ENCODE results near the gene TACC2. TPM values are rescaled to one million over a fixed set of nuclear protein-coding genes. Genes with fewer than 3 reads are reported as not detected.

The TACC2 gene
- total RNA-seq, 1 experiment from 2014 or later: 15.8 TPM

GRCh38 chr10:122240401-122240800, 251.4 kb downstream of the TACC2 start:
- no peaks in the 10 kb centered on the region for H4K20me1 ChIP-seq (ENCODE audit: insufficient read depth)
- intact Hi-C loops (cut with micrococcal nuclease; ENCODE audit: unreplicated experiment): no loop called here
- TF ChIP-seq CTCF (conservative IDR thresholded peaks at IDR 0.05) (no peak), EZH2 (IDR thresholded peaks at IDR 0.05; ENCODE audit: low read depth) (no peak)
- ChIA-PET CTCF (no interaction called here), POLR2A (ENCODE audit: unreplicated experiment) (no interaction called here)
- H3K4me2 ChIP-seq: no peak overlapping the region
- no peak overlapping the region for H3K27ac ChIP-seq
- H3F3A ChIP-seq (ENCODE audit: insufficient read depth, low read depth): no peaks in the 10 kb centered on the region
- BruUV-seq (replicated peaks): no TSS peak
- H3K9me3 ChIP-seq (ENCODE audit: insufficient read depth, low read depth): no peaks in the 10 kb centered on the region
- DNase-seq: no peak
- H3K9me2 ChIP-seq (ENCODE audit: insufficient read depth): no peaks in the 10 kb centered on the region
- H3K4me1 ChIP-seq (replicated peaks; ENCODE audit: insufficient read depth): no peaks in the 10 kb centered on the region
- H3K4me3 ChIP-seq: no peak overlapping the region
- no peaks in the 10 kb centered on the region for H3K27me3 ChIP-seq (ENCODE audit: insufficient read depth, low read depth)
- H3K36me3 ChIP-seq (ENCODE audit: low read depth): no peaks in the 10 kb centered on the region
- H2AFZ ChIP-seq: no peak overlapping the region
- H3K79me2 ChIP-seq (ENCODE audit: low read depth): no peaks in the 10 kb centered on the region

DNA sequence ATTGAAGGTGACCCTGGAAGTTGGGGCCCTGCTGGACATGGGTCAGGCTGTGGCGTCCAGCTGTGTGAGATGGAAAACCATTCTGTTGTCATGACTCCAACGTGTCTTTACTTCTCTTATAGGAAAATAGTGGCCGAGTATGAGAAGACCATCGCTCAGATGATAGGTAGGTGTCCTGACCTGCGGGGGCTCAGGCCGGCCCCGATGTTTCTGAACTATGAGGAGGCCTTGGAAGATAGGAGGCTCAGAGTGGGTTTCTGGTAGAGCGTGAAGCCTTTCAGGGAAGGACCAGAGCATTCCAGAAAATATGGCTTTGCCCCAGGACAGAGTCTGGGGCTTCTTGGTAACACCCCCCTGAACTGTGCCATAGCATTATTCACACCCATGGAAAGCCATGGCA, 252.9 kb downstream of the TACC2 start:
- ChIA-PET POLR2A (ENCODE audit: unreplicated experiment) (no interaction called here), CTCF (no interaction called here)
- Histone ChIP-seq H3K4me2 (no peak overlapping the region), H3K27ac (no peak overlapping the region), H3K4me3 (no peak overlapping the region), H3F3A (ENCODE audit: insufficient read depth, low read depth) (no peaks in the 10 kb centered on the region), H3K79me2 (ENCODE audit: low read depth) (no peaks in the 10 kb centered on the region), H3K4me1 (replicated peaks; ENCODE audit: insufficient read depth) (no peaks in the 10 kb centered on the region), H3K9me3 (ENCODE audit: insufficient read depth, low read depth) (no peaks in the 10 kb centered on the region), H3K36me3 (ENCODE audit: low read depth) (no peaks in the 10 kb centered on the region), H3K9me2 (ENCODE audit: insufficient read depth) (no peaks in the 10 kb centered on the region), H2AFZ (no peak overlapping the region), H3K27me3 (ENCODE audit: insufficient read depth, low read depth) (no peaks in the 10 kb centered on the region), H4K20me1 (ENCODE audit: insufficient read depth) (no peaks in the 10 kb centered on the region)
- no peak for DNase-seq
- intact Hi-C loops (cut with micrococcal nuclease; ENCODE audit: unreplicated experiment): no loop called here
- no peak for TF ChIP-seq EZH2 (IDR thresholded peaks at IDR 0.05; ENCODE audit: low read depth)
- TF ChIP-seq CTCF (conservative IDR thresholded peaks at IDR 0.05): no peak
- no TSS peak for BruUV-seq (replicated peaks)

DNA sequence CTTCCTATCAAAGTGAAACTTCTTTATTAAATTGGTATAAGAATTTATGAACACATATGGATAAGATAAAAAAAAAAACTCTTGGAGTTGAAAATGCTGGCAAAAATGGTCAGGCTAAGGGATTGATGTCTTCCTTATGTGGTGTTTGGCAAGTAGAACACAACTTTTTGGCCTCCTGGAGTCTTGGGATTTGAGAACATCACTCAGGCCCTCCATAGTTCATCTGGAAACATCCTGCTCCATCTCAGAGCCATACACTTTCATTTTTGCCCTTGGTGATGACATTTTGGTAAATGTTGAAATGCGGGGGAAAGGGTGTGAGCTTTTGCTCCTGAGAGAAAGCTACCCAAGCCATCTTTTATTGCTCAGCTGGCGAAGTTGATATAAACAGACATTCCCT, 254.6 kb downstream of the TACC2 start:
- H3K9me3 ChIP-seq (ENCODE audit: insufficient read depth, low read depth): no peaks in the 10 kb centered on the region
- H3K27me3 ChIP-seq (ENCODE audit: insufficient read depth, low read depth): no peaks in the 10 kb centered on the region
- no peak for DNase-seq
- no peak overlapping the region for H2AFZ ChIP-seq
- H3K4me3 ChIP-seq: no peak overlapping the region
- H3F3A ChIP-seq (ENCODE audit: insufficient read depth, low read depth): no peaks in the 10 kb centered on the region
- ChIA-PET CTCF (no interaction called here), POLR2A (ENCODE audit: unreplicated experiment) (interaction anchor here (0.7 kb wide), 1 partner anchor 10 kb away, joined by 3 read pairs; no protein-coding TSS in a partner anchor)
- intact Hi-C loops (cut with micrococcal nuclease; ENCODE audit: unreplicated experiment): no loop called here
- no TSS peak for BruUV-seq (replicated peaks)
- H3K27ac ChIP-seq: no peak overlapping the region
- H3K4me1 ChIP-seq (replicated peaks; ENCODE audit: insufficient read depth): no peaks in the 10 kb centered on the region
- no peak for TF ChIP-seq CTCF (conservative IDR thresholded peaks at IDR 0.05)
- TF ChIP-seq EZH2 (IDR thresholded peaks at IDR 0.05; ENCODE audit: low read depth): no peak
- H3K9me2 ChIP-seq (ENCODE audit: insufficient read depth): no peaks in the 10 kb centered on the region
- H3K79me2 ChIP-seq (ENCODE audit: low read depth): no peaks in the 10 kb centered on the region
- no peak overlapping the region for H3K4me2 ChIP-seq
- no peaks in the 10 kb centered on the region for H4K20me1 ChIP-seq (ENCODE audit: insufficient read depth)
- H3K36me3 ChIP-seq (ENCODE audit: low read depth): no peaks in the 10 kb centered on the region
